K562 (cell line): ENCODE data around the gene ITGA7. TPM values are rescaled to one million over a fixed set of nuclear protein-coding genes. Genes with fewer than 3 reads are reported as not detected.

ENCODE experiments used
- ATAC-seq: fragments of 200-7000 bp; cut with Tn5 transposase; 3 replicates; pipeline ENCODE4 v1.9.1; 2020; ENCODE audit warnings: moderate library complexity
- BruUV-seq: library from RNA; stranded (reverse); fragments of 400-500 nt; replicated peaks from 2 replicates; lab custom pipeline; 2021; lab: Mats Ljungman, UMichigan
- CTCF ChIA-PET: fragments of 300-600 bp; formaldehyde crosslinking; extraction: SDS; loops from one replicate; lab custom pipeline; 2021; ENCODE audit warnings: low intra/inter-chr PET ratio; lab: Yijun Ruan, JAX
- POLR2A ChIA-PET: fragments of 300-600, 350-650 bp; sonication (Branson Sonifier 250); formaldehyde crosslinking; extraction: SDS; loops from one replicate; lab custom pipeline; 2021; ENCODE audit warnings: antibody characterized with exemption, inconsistent platforms; lab: Yijun Ruan, JAX
- DNase-seq, 4 experiments: peaks; one replicate each; pipeline versions ENCODE4 v3.0.0 to v3.0.0-alpha.2; 2011 to 2018; ENCODE audit warnings: low spot score in 3 of 4, mixed read lengths in 3 of 4; ENCODE audit errors: extremely low read depth in 1 of 4
- FAIRE-seq: peaks from 2 replicates; lab custom pipeline; 2011; peaks lifted over from hg19 to GRCh38; lab: Jason Lieb, UNC
- H2AFZ ChIP-seq: 2 replicates; pipeline ENCODE4 v1.6.0; 2011; ENCODE audit warnings: low read depth, low read length, control low read depth, inconsistent platforms
- H3K27ac ChIP-seq: fragments of 200-600 bp; 3 replicates; pipeline ENCODE4 v1.8.0; 2011; ENCODE audit warnings: low read depth, mild to moderate bottlenecking, control low read depth, inconsistent platforms, low read length, moderate library complexity, mixed read lengths; ENCODE audit errors: extremely low read depth
- H3K27me3 ChIP-seq, 2 experiments: fragments of 300-600 bp in 1 of 2; 2 replicates in 1 of 2; 3 replicates in 1 of 2; pipeline versions ENCODE4 v1.6.0 to v1.8.0; 2011; ENCODE audit warnings: inconsistent platforms in 2 of 2, low read length in 2 of 2, mild to moderate bottlenecking in 1 of 2, mixed read lengths in 1 of 2, moderate library complexity in 1 of 2; ENCODE audit not compliant: control insufficient read depth in 2 of 2, insufficient read depth in 2 of 2
- H3K36me3 ChIP-seq: fragments of 300-600 bp; 3 replicates; pipeline ENCODE4 v1.8.0; 2011; ENCODE audit warnings: mild to moderate bottlenecking, low read length, inconsistent platforms; ENCODE audit not compliant: control insufficient read depth, insufficient read depth
- H3K4me1 ChIP-seq, 2 experiments: fragments of 200-600 bp in 1 of 2; replicated peaks in 1 of 2; 2 replicates in 1 of 2; 3 replicates in 1 of 2; pipeline versions ENCODE4 v1.5.1 to v1.8.0; 2011; ENCODE audit warnings: inconsistent platforms in 2 of 2, low read length in 2 of 2, mild to moderate bottlenecking in 1 of 2, mixed read lengths in 1 of 2, moderate library complexity in 1 of 2; ENCODE audit not compliant: control insufficient read depth in 2 of 2, insufficient read depth in 2 of 2
- H3K4me2 ChIP-seq: 2 replicates; pipeline ENCODE4 v1.6.1; 2011; ENCODE audit warnings: low read length, control low read depth, inconsistent platforms, mixed read lengths; ENCODE audit not compliant: insufficient read depth
- H3K4me3 ChIP-seq: fragments of 200-600 bp; sonication (generic), shearing (Covaris generic); 2 replicates; pipeline ENCODE4 v1.5.1; 2016; ENCODE audit warnings: control low read depth, inconsistent platforms
- H3K79me2 ChIP-seq: fragments of 200-600 bp; 3 replicates; pipeline ENCODE4 v1.8.0; 2011; ENCODE audit warnings: low read length, inconsistent platforms; ENCODE audit not compliant: control insufficient read depth, insufficient read depth
- H3K9ac ChIP-seq, 2 experiments: 2 replicates each; pipeline versions ENCODE4 v1.6.0 to v1.6.1; 2011; ENCODE audit warnings: low read depth in 2 of 2, low read length in 2 of 2, control low read depth in 1 of 2, inconsistent platforms in 1 of 2, mild to moderate bottlenecking in 1 of 2, mixed read lengths in 1 of 2; ENCODE audit not compliant: insufficient read depth in 1 of 2
- H3K9me1 ChIP-seq: one replicate; pipeline ENCODE4 v1.6.0; 2011; ENCODE audit warnings: inconsistent platforms, mild to moderate bottlenecking, low read length, moderate library complexity; ENCODE audit not compliant: control insufficient read depth, insufficient read depth
- H3K9me3 ChIP-seq: replicated peaks from 2 replicates; pipeline ENCODE4 v1.5.1; 2011; ENCODE audit warnings: low read depth, low read length, inconsistent platforms; ENCODE audit not compliant: control insufficient read depth, insufficient read depth
- H4K20me1 ChIP-seq: replicated peaks from 2 replicates; pipeline ENCODE4 v1.6.1; 2011; ENCODE audit warnings: low read length, inconsistent platforms, mixed read lengths; ENCODE audit not compliant: control insufficient read depth, insufficient read depth
- AFF4 ChIP-seq: sonication (generic); formaldehyde crosslinking; IDR thresholded peaks from 2 replicates; pipeline ENCODE4 v1.8.0; 2023; ENCODE audit warnings: mild to moderate bottlenecking, missing genetic modification reagents
- ASH1L ChIP-seq: fragments of 450-650 bp; IDR thresholded peaks from 2 replicates; pipeline ENCODE4 v1.6.1; 2018; ENCODE audit warnings: borderline replicate concordance, mild to moderate bottlenecking, low read depth; ENCODE audit not compliant: partially characterized antibody
- KAT7 ChIP-seq: sonication (generic); formaldehyde crosslinking; IDR thresholded peaks from 2 replicates; pipeline ENCODE4 v1.8.0; 2022; ENCODE audit warnings: missing genetic modification reagents, mild to moderate bottlenecking, borderline replicate concordance
- ZC3H8 ChIP-seq: fragments of 450-650 bp; IDR thresholded peaks from 2 replicates; pipeline ENCODE4 v1.6.1; 2017
- ZNF134 ChIP-seq: fragments of 250-450 bp; sonication (Bioruptor Pico); conservative IDR thresholded peaks from 2 replicates; pipeline ENCODE4 v1.4.0; 2020
- WGBS: fragments of 100-300 bp; shearing (Covaris generic); methylation state at CpG from one replicate; pipeline ENCODE4 v1.1.6; 2016; ENCODE audit warnings: low coverage, mixed read lengths; ENCODE audit not compliant: insufficient coverage; ENCODE audit errors: missing lambda C conversion rate; 5-methylcytosine and 5-hydroxymethylcytosine counted together
- in situ Hi-C: fragments of 300-500 bp; cut with MboI; formaldehyde crosslinking; loops from 4 replicates; pipeline ENCODE4 v1.15.0; 2018; ENCODE audit warnings: inconsistent platforms, mixed read lengths
- intact Hi-C: fragments of 100-400 bp; cut with micrococcal nuclease; formaldehyde crosslinking; loops from 2 replicates; pipeline ENCODE4 v1.14.2; 2022
- polyA plus RNA-seq, 8 experiments: library from polyadenylated mRNA; depleted of rRNA in 4 of 8; stranded (reverse) in 5 of 8; unstranded in 3 of 8; fragments of >200 nt; fragmentation: Nextera tagmentation in 2 of 8; fragmentation: Illumina TruSeq in 1 of 8; extraction: Ambion mirVana in 2 of 8; extraction: Trizol in 1 of 8; gene quantifications; 2 replicates each; pipeline versions ENCODE4 v1.2.1 to v1.2.3, GENCODE V29; 2011 to 2014; ENCODE audit warnings: inconsistent platforms in 1 of 8, missing spikeins in 1 of 8
- total RNA-seq, 7 experiments: library from RNA; depleted of rRNA in 6 of 7; stranded (reverse); fragments of >200 nt in 6 of 7; fragmentation: Illumina TruSeq in 2 of 7; extraction: Trizol in 2 of 7; gene quantifications; 2 replicates each; pipeline versions ENCODE4 v1.2.1 to v1.2.3, GENCODE V29; 2011 to 2021; ENCODE audit warnings: low replicate concordance in 1 of 7

Gene ITGA7
- total and polyA plus RNA-seq, 9 of the 15 experiments (the other 6 are each of a cell fraction or from before 2014, with no cell fraction given): 0.11 to 2.3 (median 0.56) TPM; not detected in 1

GRCh38 chr12:55737581-55738122 is 29.9 kb upstream of the ITGA7 start:
- H3K4me1 ChIP-seq: peaks cover 21% of the 10 kb centered on the region in 2 experiments
- 7% methylated on average over 4 of the region's 4 CpGs for WGBS
- peak overlapping the region; percentile 95 for H2AFZ ChIP-seq
- TF ChIP-seq ASH1L (no peak), ZNF134 (CRISPR knock-in tag) (no peak), AFF4 (CRISPR knock-in tag) (0 out of 2 replicates have a peak, but pooled peaks have one; percentile 10), KAT7 (CRISPR knock-in tag) (0 out of 2 replicates have a peak, but pooled peaks have one; percentile 45), ZC3H8 (no peak)
- ChIA-PET CTCF (interaction anchor here (1.0 to 2.2 kb wide), 6 partner anchors 13 to 549 kb away, joined by 3 to 20 read pairs (median 4); partner anchors contain the start of gene RPS26), POLR2A (interaction anchor here (0.5 to 3.7 kb wide), 10 partner anchors 8 to 306 kb away, joined by 3 to 25 read pairs (median 4); partner anchors contain the start of genes CD63, ORMDL2, RAB5B and SARNP)
- H3K9ac ChIP-seq: peak overlapping the region; percentile 3 to 44; a peak in 2 of 4 replicates
- FAIRE-seq (no peak), ATAC-seq (peak; percentile 40), DNase-seq (no peak)
- intact Hi-C loops (loop anchor here (1.0 to 5.0 kb wide), 7 partner anchors 13 to 550 kb away; partner anchors contain the start of gene RPS26), in situ Hi-C loops (loop anchor here (5.0 kb wide), 2 partner anchors 205 to 295 kb away; no protein-coding TSS in a partner anchor)
- peak overlapping the region; percentile 27 for H3K27ac ChIP-seq
- no peaks in the 10 kb centered on the region for H3K79me2 ChIP-seq
- no peaks in the 10 kb centered on the region; the same call in 1 of the 2 replicates for H3K9me3 ChIP-seq
- no peak overlapping the region for H3K4me3 ChIP-seq
- H3K27me3 ChIP-seq: no peaks in the 10 kb centered on the region
- peak overlapping the region; percentile 70 for H3K4me2 ChIP-seq
- no peaks in the 10 kb centered on the region for H4K20me1 ChIP-seq
- no peaks in the 10 kb centered on the region for H3K9me1 ChIP-seq
- no TSS peak for BruUV-seq
- H3K36me3 ChIP-seq: no peaks in the 10 kb centered on the region
